ENCODE data around the gene NTHL1. TPM values are rescaled to one million over a fixed set of nuclear protein-coding genes. Genes with fewer than 3 reads are reported as not detected.

The NTHL1 gene
- total and polyA plus RNA-seq, 2 donors (not counting 1 experiment from before 2014, with no cell fraction given) = 8.4 to 44.4 TPM

GRCh38 chr16:2054543-2055245, 7.1 kb upstream of the NTHL1 start:
- H3K4me3 ChIP-seq (replicated peaks in 1 of 4; ENCODE audit: control extremely low read depth in 1 of 4, insufficient read depth in 1 of 4, low read depth in 3 of 4, low read length in 4 of 4) = no peak overlapping the region
- H3K36me3 ChIP-seq (ENCODE audit: control insufficient read depth, insufficient read depth, low read length) = peaks cover 24% of the 10 kb centered on the region
- no peaks in the 10 kb centered on the region for H3K27me3 ChIP-seq (ENCODE audit: control insufficient read depth, insufficient read depth, low read length)
- no peaks in the 10 kb centered on the region for H4K20me1 ChIP-seq (ENCODE audit: control insufficient read depth, extremely low read depth, insufficient read depth, low read length)
- no peaks in the 10 kb centered on the region for H3K79me2 ChIP-seq (ENCODE audit: control insufficient read depth, insufficient read depth, low read length)
- no peak overlapping the region for H3K27ac ChIP-seq (ENCODE audit: insufficient read depth, low read length)
- no peaks in the 10 kb centered on the region for H3K9me3 ChIP-seq (ENCODE audit: control insufficient read depth, insufficient read depth, low read depth, low read length)
- H2AFZ ChIP-seq (ENCODE audit: low read length) = no peak overlapping the region
- no peak for DNase-seq (ENCODE audit: low read depth in 2 of 2)
- H3K4me2 ChIP-seq (ENCODE audit: extremely low read depth, insufficient read depth, low read length) = no peak overlapping the region
- no peak overlapping the region for H3K9ac ChIP-seq (ENCODE audit: insufficient read depth, low read length)
- H3K4me1 ChIP-seq (ENCODE audit: control insufficient read depth, extremely low read depth, insufficient read depth, low read length) = no peaks in the 10 kb centered on the region
- TF ChIP-seq EZH2 (IDR thresholded peaks at IDR 0.05; ENCODE audit: low read length, missing control alignments) (no peak), CTCF (conservative IDR thresholded peaks at IDR 0.05 in 1 of 2, IDR thresholded peaks at IDR 0.05 in 1 of 2; ENCODE audit: low read depth in 1 of 2, low read length in 2 of 2) (no peak)

- Histone ChIP-seq H3K79me2 (ENCODE audit: control insufficient read depth, insufficient read depth, low read length) (peaks cover 4% of the 10 kb centered on the region), H3K4me1 (ENCODE audit: control insufficient read depth, extremely low read depth, insufficient read depth, low read length) (peaks cover under 1% of the 10 kb centered on the region), H3K27me3 (ENCODE audit: control insufficient read depth, insufficient read depth, low read length) (no peaks in the 10 kb centered on the region), H2AFZ (ENCODE audit: low read length) (no peak overlapping the region), H4K20me1 (ENCODE audit: control insufficient read depth, extremely low read depth, insufficient read depth, low read length) (no peaks in the 10 kb centered on the region), H3K9me3 (ENCODE audit: control insufficient read depth, insufficient read depth, low read depth, low read length) (no peaks in the 10 kb centered on the region), H3K4me3 (replicated peaks in 1 of 4; ENCODE audit: control extremely low read depth in 1 of 4, insufficient read depth in 1 of 4, low read depth in 3 of 4, low read length in 4 of 4) (no peak overlapping the region), H3K9ac (ENCODE audit: insufficient read depth, low read length) (no peak overlapping the region), H3K4me2 (ENCODE audit: extremely low read depth, insufficient read depth, low read length) (no peak overlapping the region), H3K36me3 (ENCODE audit: control insufficient read depth, insufficient read depth, low read length) (peaks cover 24% of the 10 kb centered on the region), H3K27ac (ENCODE audit: insufficient read depth, low read length) (no peak overlapping the region)
- TF ChIP-seq EZH2 (IDR thresholded peaks at IDR 0.05; ENCODE audit: low read length, missing control alignments) (no peak), CTCF (conservative IDR thresholded peaks at IDR 0.05 in 1 of 2, IDR thresholded peaks at IDR 0.05 in 1 of 2; ENCODE audit: low read depth in 1 of 2, low read length in 2 of 2) (no peak)
- DNase-seq (ENCODE audit: low read depth in 2 of 2) = no peak
Measured at GRCh38 chr16:2053897-2054296, 6.3 kb upstream of the NTHL1 start.

GRCh38 chr16:2053211-2053610, 5.6 kb upstream of the NTHL1 start:
- no peaks in the 10 kb centered on the region for H4K20me1 ChIP-seq (ENCODE audit: control insufficient read depth, extremely low read depth, insufficient read depth, low read length)
- peaks cover 11% of the 10 kb centered on the region for H3K79me2 ChIP-seq (ENCODE audit: control insufficient read depth, insufficient read depth, low read length)
- no peak for DNase-seq (ENCODE audit: low read depth in 2 of 2)
- H3K36me3 ChIP-seq (ENCODE audit: control insufficient read depth, insufficient read depth, low read length) = peaks cover 21% of the 10 kb centered on the region
- no peaks in the 10 kb centered on the region for H3K9me3 ChIP-seq (ENCODE audit: control insufficient read depth, insufficient read depth, low read depth, low read length)
- TF ChIP-seq CTCF (conservative IDR thresholded peaks at IDR 0.05 in 1 of 2, IDR thresholded peaks at IDR 0.05 in 1 of 2; ENCODE audit: low read depth in 1 of 2, low read length in 2 of 2) (no peak), EZH2 (IDR thresholded peaks at IDR 0.05; ENCODE audit: low read length, missing control alignments) (no peak)
- H3K27me3 ChIP-seq (ENCODE audit: control insufficient read depth, insufficient read depth, low read length) = no peaks in the 10 kb centered on the region
- H3K27ac ChIP-seq (ENCODE audit: insufficient read depth, low read length) = no peak overlapping the region
- no peak overlapping the region for H2AFZ ChIP-seq (ENCODE audit: low read length)
- H3K4me3 ChIP-seq (replicated peaks in 1 of 4; ENCODE audit: control extremely low read depth in 1 of 4, insufficient read depth in 1 of 4, low read depth in 3 of 4, low read length in 4 of 4) = no peak overlapping the region
- H3K9ac ChIP-seq (ENCODE audit: insufficient read depth, low read length) = no peak overlapping the region
- peaks cover 2% of the 10 kb centered on the region for H3K4me1 ChIP-seq (ENCODE audit: control insufficient read depth, extremely low read depth, insufficient read depth, low read length)
- no peak overlapping the region for H3K4me2 ChIP-seq (ENCODE audit: extremely low read depth, insufficient read depth, low read length)
